ENCODE measurements around the gene RPAIN.
A peak's percentile ranks its signal among the peaks of the same experiment; 100 is the strongest.

Gene RPAIN

GRCh38 chr17:5419959-5420653, at the start of gene RPAIN:
TSS of gene RPAIN (plus strand) at chr17:5420182. CDS start at chr17:5420211, 29 bp downstream.
- DNase-seq (ENCODE audit: low spot score), result peak; percentile 69

- DNase-seq (ENCODE audit: low spot score), result no peak
Measured at GRCh38 chr17:5370411-5370810, 49.6 kb upstream of the RPAIN start.

GRCh38 chr17:5373112-5373511, 46.9 kb upstream of the RPAIN start:
- no peak for DNase-seq (ENCODE audit: low spot score)

- no peak for DNase-seq (ENCODE audit: low spot score)
Measured at GRCh38 chr17:5378566-5379207, 41.3 kb upstream of the RPAIN start.

- no peak for DNase-seq (ENCODE audit: low spot score)
Measured at GRCh38 chr17:5379351-5380107, 40.5 kb upstream of the RPAIN start.

- no peak for DNase-seq (ENCODE audit: low spot score)
Measured at GRCh38 chr17:5380491-5381135, 39.4 kb upstream of the RPAIN start.

GRCh38 chr17:5381542-5381941, 38.4 kb upstream of the RPAIN start:
- no peak for DNase-seq (ENCODE audit: low spot score)

GRCh38 chr17:5391678-5392077, 28.3 kb upstream of the RPAIN start:
- no peak for DNase-seq (ENCODE audit: low spot score)

GRCh38 chr17:5396612-5397011, 23.4 kb upstream of the RPAIN start:
- no peak for DNase-seq (ENCODE audit: low spot score)

GRCh38 chr17:5399767-5400166, 20.2 kb upstream of the RPAIN start:
- no peak for DNase-seq (ENCODE audit: low spot score)

- DNase-seq (ENCODE audit: low spot score), result peak; percentile 28
Measured at GRCh38 chr17:5405400-5405799, 14.6 kb upstream of the RPAIN start.

GRCh38 chr17:5408186-5408585, 11.8 kb upstream of the RPAIN start:
- no peak for DNase-seq (ENCODE audit: low spot score)

- DNase-seq (ENCODE audit: low spot score), result no peak
Measured at GRCh38 chr17:5410594-5411272, 9.2 kb upstream of the RPAIN start.

- no peak for DNase-seq (ENCODE audit: low spot score)
Measured at GRCh38 chr17:5413682-5414081, 6.3 kb upstream of the RPAIN start.

- DNase-seq (ENCODE audit: low spot score), result no peak
Measured at GRCh38 chr17:5416901-5417300, 3.1 kb upstream of the RPAIN start.

- no peak for DNase-seq (ENCODE audit: low spot score)
Measured at GRCh38 chr17:5418858-5419355, 1.1 kb upstream of the RPAIN start.

- DNase-seq (ENCODE audit: low spot score), result peak; percentile 86
Measured at GRCh38 chr17:5419356-5419958, 525 bp upstream of the RPAIN start, which contains the start of gene NUP88. TSS of gene NUP88 (minus strand) at chr17:5419662. CDS start at chr17:5419650, 12 bp downstream.

- no peak for DNase-seq (ENCODE audit: low spot score)
Measured at GRCh38 chr17:5422505-5422904, 2.5 kb downstream of the RPAIN start.

GRCh38 chr17:5424909-5425308, 4.9 kb downstream of the RPAIN start:
- no peak for DNase-seq (ENCODE audit: low spot score)

- DNase-seq (ENCODE audit: low spot score), result no peak
Measured at GRCh38 chr17:5425826-5426225, 5.8 kb downstream of the RPAIN start.

GRCh38 chr17:5429191-5429887, 9.4 kb downstream of the RPAIN start:
- DNase-seq (ENCODE audit: low spot score), result no peak
